PFSK-1 (cell line): ENCODE data around the gene YES1.

Experiments
- FOXP2 ChIP-seq: optimal IDR thresholded peaks from 2 replicates; pipeline ENCODE3; 2011; ENCODE audit warnings: borderline replicate concordance, control low read depth, inconsistent platforms; ENCODE audit not compliant: insufficient read depth; ENCODE audit errors: extremely low read length, extremely low read depth
- POLR2AphosphoS5 ChIP-seq: IDR thresholded peaks from 2 replicates; pipeline ENCODE4 v1.6.1; 2012; ENCODE audit warnings: low read depth, mild to moderate bottlenecking, control low read depth, low read length, moderate library complexity
- REST ChIP-seq, 2 experiments: IDR thresholded peaks; 2 replicates each; pipeline versions ENCODE4 v1.6.1 to v1.8.0; 2011 to 2012; ENCODE audit warnings: low read depth in 2 of 2, low read length in 2 of 2, control low read depth in 1 of 2, inconsistent platforms in 1 of 2, mild to moderate bottlenecking in 1 of 2, moderate library complexity in 1 of 2; ENCODE audit not compliant: insufficient read depth in 1 of 2
- SIN3A ChIP-seq: IDR thresholded peaks from 2 replicates; pipeline ENCODE4 v1.6.1; 2012; ENCODE audit warnings: mild to moderate bottlenecking, low read length, moderate library complexity, borderline replicate concordance; ENCODE audit not compliant: insufficient read depth
- TAF1 ChIP-seq: IDR thresholded peaks from 2 replicates; pipeline ENCODE4 v1.6.1; 2012; ENCODE audit warnings: low read length, control low read depth, borderline replicate concordance; ENCODE audit not compliant: insufficient read depth

Gene YES1

DNA sequence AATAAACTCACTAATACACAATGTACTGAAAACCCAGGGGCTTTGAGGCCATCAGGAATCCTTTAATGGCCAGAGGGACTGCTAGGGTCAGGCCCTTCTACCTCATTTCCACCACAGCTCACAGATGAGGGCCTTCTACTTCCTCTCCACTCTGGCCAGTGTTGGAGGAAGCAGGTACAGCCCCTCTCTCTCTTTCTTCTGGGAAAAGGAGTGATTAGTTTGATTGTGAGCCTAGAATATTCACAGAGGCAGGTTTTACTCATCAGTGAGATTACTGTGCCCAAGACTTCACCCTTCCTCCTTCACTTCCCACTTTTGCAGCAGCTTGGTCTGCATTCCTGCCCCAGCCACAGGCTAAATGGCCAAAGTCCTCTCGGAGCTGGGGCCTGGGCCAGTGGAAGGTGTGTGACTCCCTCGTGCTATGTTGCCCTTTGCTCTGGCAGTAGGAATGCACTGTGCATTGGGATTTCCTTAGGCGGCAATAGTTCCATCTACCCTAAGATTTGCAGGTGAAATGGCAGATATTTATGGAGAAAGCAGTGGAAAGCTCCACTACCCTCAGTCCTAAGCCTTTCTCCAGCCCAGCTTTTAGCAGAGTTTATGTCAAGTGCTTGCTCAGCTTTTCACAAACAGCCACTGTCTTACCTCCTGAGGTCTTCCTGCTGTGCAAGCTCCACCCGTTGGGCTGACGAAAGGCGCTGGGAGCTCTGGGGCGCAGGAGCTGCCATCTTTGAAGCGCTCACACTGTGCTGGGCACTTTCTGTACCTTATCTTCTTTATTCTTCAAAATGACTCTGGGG lies 36.2 kb upstream of the YES1 start:
- TF ChIP-seq SIN3A (no peak), REST (IDR thresholded peaks at IDR 0.05; ENCODE audit: insufficient read depth in 1 of 2, low read depth in 2 of 2, low read length in 2 of 2) (no peak), POLR2AphosphoS5 (no peak)

GRCh38 chr18:845152-845819 lies 33.2 kb upstream of the YES1 start:
- no peak for TF ChIP-seq SIN3A
- no peak for TF ChIP-seq POLR2AphosphoS5
- no peak for TF ChIP-seq TAF1
- TF ChIP-seq REST (IDR thresholded peaks at IDR 0.05; ENCODE audit: insufficient read depth in 1 of 2, low read depth in 2 of 2, low read length in 2 of 2): no peak
- TF ChIP-seq FOXP2: no peak

- TF ChIP-seq POLR2AphosphoS5 (no peak), FOXP2 (no peak), SIN3A (no peak), REST (IDR thresholded peaks at IDR 0.05; ENCODE audit: insufficient read depth in 1 of 2, low read depth in 2 of 2, low read length in 2 of 2) (no peak), TAF1 (no peak)
Measured at GRCh38 chr18:841647-842370, 29.8 kb upstream of the YES1 start.

GRCh38 chr18:840516-840915 lies 28.5 kb upstream of the YES1 start:
- no peak for TF ChIP-seq FOXP2
- no peak for TF ChIP-seq SIN3A
- no peak for TF ChIP-seq REST (IDR thresholded peaks at IDR 0.05; ENCODE audit: insufficient read depth in 1 of 2, low read depth in 2 of 2, low read length in 2 of 2)
- TF ChIP-seq TAF1: no peak
- TF ChIP-seq POLR2AphosphoS5: no peak
